Amygdala (tissue), 56 donors: Measurements from ENCODE around the gene HOXD9.

Experiments
- DNase-seq, 56 donors: peaks; one replicate each; lab custom pipeline; 2025; lab: John Stamatoyannopoulos, UW

HOXD9 gene

DNA sequence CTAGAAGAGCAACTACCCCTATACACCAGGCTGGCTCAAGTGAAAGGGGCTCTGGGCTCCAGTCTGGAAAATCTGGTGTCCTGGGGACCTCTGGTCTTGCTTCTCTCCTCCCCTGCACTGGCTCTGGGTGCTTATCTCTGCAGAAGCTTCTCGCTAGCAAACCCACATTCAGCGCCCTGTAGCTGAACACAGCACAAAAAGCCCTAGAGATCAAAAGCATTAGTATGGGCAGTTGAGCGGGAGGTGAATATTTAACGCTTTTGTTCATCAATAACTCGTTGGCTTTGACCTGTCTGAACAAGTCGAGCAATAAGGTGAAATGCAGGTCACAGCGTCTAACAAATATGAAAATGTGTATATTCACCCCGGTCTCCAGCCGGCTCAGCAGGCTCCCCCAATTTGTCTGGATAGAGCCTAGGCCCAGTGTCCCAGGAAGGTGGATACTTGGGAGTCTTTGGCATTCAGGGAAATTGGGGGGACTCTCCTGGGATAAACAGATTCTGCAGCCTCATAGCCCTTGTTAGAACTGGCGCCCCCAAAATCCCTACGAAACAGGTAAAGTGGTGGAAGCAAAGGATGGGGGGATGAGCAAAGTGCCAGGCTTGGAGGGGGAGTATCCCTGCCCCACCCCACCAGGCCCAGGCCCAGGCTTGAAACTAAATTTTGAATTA lies 26.4 kb downstream of the HOXD9 start:
- no peak for DNase-seq

DNA sequence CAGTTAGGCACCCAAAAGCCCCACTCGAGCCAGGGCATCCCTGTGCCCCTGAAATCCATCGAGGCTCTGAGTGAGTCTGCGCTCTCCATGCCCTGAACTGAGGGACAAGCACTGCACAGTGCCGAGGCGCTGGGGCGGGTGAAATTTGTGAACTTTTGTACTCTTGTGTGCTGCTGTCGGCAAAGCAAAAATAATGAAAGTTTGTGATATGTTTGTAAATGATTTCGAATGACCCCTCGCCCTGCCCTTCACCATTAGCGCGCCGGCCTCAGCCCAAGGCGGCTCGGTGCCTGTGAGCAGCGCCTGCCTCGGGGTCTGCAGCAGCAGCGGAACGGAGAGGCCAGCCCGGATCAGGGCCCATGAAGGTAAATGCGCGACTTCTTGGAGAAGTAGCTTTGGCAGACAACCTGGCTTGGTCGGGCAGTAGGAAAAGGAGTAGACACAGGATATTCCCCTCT lies 27.0 kb downstream of the HOXD9 start:
- no peak for DNase-seq

DNA sequence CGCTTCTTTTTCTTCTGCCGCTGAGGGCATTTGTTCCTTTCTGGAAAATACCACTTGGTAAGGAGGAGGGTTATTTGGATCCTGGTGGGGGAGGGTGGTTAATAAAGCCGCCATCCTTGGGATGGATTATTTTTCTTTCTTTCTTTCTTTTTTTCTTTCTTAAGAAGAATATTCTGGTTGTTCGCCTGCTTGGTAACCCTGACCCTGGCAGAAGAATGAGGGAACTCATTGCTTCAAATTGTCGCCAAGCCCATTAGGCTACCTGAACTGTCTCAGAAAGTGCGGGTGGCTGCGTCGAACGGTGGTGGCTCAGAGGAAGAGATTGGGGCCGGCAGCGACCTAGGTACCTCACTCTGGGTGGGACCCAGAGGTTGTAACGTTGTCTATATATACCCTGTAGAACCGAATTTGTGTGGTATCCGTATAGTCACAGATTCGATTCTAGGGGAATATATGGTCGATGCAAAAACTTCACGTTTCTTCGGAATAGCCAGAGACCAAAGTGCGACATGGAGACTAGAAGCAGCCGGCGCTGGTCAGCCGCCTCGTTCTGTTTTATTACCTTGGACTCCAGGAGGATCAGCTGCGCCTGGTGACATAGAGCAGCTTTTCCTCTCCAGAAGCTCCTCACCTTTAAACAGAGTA lies 27.5 kb downstream of the HOXD9 start:
- no peak for DNase-seq

DNA sequence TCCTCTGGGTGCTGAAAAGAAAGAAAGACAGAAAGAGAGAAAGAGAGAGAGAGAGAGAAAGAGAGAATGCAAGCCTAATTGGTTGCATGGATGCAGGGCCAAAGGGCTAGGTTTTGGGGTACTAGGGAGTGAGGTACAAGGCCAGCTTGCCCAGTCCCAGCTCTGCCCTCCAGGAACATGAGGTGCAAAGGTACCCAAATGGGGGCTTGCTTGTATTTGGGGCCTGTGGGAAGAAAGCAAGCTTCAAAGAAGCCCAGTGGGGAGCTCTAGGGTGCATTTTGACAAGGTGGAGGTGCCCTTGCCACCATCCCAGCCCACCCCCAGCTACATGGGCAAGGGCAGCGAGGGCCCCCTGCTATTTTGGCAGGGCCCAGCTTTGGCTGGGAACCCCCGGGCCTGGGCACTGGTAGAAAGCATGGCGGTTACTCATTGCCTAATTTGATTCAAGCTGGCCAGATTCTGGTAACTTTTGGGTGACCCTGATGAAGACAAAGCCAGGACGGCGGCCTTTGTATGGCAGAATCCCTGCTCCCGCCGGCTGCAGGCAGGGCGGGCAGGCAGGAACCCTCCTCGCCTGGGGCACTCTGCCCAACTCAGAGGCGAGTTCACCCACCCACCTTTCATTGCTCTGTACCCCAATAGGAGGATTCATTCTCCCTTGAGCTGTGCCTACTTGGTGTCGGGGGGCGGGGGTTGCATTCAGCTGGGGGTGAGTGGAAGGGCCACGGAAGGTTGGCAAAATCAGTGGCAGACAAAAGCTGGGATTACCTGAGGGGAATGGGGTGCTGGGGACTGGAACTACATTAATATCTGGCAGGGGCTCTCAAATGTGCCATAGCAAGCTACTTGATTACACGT lies 28.3 kb downstream of the HOXD9 start:
- DNase-seq = no peak

DNA sequence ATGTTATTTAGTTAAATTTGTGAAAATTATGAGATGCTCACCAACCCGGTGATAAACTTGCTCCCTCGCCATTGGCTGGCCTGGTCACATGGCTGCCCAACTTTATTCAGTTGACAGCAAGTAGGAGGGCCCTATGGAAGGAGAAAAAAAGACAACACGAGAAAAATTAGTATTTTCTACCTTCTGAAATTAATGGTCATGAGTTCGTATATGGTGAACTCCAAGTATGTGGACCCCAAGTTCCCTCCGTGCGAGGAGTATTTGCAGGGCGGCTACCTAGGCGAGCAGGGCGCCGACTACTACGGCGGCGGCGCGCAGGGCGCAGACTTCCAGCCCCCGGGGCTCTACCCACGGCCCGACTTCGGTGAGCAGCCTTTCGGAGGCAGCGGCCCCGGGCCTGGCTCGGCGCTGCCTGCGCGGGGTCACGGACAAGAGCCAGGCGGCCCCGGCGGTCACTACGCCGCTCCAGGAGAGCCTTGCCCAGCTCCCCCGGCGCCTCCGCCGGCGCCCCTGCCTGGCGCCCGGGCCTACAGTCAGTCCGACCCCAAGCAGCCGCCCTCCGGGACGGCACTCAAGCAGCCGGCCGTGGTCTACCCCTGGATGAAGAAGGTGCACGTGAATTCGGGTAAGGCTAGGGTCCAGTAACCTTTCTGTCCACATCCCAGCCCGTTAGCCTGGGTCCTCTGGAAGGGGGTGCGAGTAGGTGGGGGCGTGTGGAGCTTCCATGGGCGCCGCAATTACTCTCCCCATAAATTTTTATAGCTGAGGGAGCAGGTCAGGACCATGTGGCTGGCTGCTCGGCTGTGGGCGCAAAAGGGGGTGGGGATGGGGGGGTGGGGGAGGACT lies 29.1 kb downstream of the HOXD9 start, which contains the start of gene HOXD4:
Gene HOXD4 (plus strand): TSS at position 109 of the 846 bp plus-strand sequence. CDS start 84 bp downstream, at position 193.
- DNase-seq = no peak

DNA sequence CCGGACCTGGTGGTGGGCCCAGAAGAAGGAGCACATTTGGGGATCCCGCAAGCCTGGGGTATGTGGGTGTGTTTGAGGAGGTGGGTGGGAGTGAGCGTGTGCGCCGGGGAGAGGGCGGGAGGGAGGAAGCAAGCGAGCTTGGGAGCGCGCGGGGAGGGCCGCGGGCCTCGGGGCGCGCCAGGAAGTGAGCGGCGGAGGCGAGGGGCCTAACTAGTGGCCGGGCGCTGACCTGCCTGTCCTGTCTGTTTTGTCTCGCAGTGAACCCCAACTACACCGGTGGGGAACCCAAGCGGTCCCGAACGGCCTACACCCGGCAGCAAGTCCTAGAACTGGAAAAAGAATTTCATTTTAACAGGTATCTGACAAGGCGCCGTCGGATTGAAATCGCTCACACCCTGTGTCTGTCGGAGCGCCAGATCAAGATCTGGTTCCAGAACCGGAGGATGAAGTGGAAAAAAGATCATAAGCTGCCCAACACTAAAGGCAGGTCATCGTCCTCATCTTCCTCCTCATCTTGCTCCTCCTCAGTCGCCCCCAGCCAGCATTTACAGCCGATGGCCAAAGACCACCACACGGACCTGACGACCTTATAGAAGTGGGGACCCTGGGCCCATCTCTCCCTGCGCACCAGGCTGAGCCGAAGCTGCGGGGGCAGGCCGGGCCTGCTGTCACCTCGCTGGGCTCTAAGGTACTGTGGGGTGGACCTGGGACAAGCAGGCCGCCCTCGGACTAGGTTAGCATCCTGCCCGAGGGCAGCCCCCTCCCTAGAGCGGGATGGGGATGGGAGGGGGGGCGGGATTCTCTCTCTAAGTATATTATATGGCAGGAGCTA lies 30.0 kb downstream of the HOXD9 start:
- no peak for DNase-seq

DNA sequence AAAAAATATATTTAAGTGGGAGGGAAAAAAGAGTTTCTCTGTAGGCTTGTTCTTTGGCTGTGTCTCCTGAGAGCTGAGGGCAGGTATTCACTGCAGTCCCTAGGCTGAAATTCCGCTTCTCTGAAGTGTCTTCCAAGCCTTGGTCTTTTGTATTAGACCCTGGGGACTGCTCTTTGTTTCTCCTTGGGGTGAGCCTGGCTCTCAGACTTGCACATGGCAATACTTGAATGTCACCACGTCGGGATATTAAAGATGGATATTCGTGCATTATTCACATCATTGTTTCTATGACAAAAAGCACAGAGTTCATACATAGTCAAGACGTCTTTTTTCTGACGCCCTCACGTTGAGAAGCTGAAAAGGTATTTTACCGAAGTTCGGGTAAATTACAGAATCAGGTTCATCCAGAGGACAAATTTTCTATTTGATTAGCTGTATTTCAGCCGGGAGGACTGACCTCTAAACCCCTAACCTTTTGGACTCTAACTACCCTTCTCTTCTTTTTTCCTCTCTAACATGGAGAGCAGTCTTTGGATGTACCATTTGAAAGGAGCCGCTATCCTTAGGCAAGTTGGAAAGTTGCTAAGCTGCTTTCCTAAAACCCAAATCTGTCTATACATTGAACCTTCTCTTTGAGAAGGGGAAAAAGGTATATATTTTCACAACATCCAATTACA lies 32.2 kb downstream of the HOXD9 start:
- no peak for DNase-seq

DNA sequence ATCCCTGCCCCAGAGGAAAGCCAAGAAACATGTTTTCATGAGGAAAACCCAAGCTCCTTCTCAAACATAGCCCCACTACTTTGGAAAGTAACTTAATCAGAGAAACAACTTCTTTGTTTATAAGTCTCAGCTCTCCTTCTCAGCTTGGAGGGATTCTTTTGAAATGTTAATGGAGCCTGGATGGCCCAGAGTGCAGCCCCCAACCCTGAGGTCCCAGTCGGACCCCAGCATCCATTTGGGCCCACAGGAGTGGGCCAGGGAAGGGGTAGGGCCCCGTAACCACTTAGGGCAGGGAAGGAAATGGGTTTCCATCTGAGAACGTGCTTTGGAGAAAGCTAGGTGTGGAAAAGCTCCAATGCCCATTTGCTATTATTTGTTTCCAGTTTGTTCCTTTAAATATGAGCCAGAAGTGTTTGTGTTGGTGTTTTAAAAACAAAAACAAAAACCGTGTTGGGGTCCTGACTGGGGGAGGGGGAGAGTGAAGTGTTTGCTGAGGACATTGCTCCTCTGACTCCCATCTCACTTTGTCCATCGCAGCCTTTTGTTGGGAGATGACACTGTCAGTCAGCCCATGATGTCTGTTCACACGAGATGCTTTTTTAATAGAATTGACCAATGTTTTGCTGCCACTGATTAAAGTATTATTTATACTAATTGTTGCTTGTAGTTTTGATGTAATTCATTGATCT lies 33.0 kb downstream of the HOXD9 start:
- no peak for DNase-seq

DNA sequence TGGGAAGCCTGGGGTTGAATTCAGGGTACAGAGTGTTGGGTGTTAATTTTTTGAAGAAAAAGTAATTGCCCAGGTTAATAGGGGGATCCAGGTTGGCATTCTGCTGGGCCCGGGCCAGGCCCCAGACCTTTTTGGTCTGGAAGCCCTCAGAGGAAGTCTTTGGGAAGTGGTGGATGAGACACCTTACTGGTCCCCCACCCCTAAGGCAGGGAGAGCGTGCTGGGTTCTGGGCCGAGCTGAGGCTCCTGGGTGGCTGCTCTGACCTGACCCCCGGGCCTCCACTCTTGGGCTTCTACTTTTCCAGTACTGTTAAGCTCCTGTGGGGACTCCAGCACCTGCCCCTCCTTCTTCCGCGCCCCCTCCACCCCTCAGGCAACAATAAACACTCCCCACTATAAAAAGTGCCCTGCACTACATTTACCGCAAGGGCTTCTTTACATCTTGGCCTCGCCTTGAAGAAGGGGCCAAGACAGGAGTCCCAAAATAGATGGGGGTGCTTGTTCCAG lies 33.8 kb downstream of the HOXD9 start:
- DNase-seq = no peak

DNA sequence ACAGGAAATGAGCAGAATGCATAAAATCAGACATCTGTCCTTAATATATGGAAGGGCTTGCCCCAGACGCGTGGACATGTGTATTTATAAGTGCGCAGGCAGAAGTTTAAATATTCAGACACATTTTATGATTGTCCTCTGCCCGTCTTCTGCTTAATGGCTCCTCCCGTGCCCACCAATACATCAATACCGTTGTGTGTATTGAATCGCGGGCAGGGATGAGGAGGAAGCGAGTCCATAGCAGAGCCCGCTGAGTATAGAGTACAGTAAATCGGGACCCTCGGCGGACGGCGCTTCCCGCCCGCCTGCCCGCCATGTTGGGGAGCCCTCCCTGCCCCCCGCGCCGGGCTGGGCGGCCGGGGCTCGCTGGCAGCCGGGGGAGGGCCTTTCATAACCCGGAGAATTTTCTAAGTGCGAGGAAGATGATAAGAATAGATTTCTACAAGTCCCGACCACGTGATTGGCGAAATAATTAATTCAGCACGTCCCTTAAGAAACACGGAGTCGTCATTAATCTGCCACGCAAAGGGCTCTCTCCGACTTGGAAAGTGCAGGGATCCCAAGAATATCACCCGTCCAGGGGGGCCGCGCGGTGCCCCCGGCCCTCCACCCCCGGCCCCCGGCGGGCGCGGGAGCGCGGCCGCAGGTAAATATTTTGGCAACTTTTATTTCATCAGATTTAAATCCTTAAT lies 34.4 kb downstream of the HOXD9 start, which contains the start of gene HOXD3:
Gene HOXD3 (plus strand): TSS at position 501 of the 692 bp plus-strand sequence. CDS start 11,808 bp downstream, outside the sequence.
- no peak for DNase-seq

DNA sequence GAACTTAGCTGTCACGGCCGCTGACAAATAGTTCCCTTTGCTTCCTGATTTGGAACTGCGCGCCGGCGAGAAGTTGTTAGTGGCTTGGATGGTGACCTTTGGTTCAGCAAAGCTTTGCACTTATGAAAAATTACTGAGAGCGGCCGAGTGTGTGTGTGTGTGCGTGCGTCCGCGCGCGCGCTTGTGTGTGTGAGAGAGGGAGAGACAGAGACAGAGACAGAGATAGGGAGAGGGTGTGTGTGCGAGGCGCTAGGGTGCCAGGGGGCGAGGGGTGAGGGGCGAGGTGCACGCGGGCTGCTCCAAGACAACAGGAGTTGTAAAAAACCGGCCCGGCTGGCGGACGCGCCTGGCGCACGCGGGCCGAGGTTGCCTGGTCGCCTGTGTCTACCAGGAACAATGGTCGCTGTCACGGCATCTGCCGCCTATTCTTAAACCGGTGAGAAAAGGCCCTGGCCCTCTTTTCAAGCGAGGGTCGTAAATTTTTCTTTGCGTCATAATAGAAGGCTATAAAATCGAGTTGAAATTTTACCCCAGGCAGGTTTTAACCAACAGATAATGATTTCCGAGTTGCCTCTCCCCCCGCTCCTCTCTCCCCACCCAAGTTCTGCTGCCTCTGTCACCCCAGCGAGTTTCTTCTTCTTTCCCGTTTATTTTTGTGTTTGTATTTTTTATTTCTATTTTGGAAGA lies 35.1 kb downstream of the HOXD9 start:
- DNase-seq = no peak

DNA sequence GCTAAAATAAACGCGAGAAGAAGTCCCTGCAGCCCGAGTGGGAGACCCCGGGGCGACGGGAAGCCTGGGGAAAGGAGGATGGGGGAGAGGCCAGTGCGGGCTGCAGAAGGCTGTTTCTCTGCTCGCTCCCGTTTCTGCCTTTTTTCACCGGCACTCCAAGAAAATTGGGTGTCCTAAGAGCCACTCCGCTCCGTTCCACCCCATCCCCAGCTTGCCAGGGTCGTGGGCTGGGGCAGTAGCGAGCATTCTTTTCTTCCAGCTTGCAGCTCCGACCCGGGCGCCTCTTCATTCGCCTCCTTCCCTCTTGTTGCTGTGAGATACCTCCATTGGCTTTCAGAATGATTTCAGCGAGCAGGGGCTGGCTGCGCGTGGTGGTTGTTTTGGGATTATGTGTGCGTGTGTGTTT lies 35.7 kb downstream of the HOXD9 start:
- no peak for DNase-seq

DNA sequence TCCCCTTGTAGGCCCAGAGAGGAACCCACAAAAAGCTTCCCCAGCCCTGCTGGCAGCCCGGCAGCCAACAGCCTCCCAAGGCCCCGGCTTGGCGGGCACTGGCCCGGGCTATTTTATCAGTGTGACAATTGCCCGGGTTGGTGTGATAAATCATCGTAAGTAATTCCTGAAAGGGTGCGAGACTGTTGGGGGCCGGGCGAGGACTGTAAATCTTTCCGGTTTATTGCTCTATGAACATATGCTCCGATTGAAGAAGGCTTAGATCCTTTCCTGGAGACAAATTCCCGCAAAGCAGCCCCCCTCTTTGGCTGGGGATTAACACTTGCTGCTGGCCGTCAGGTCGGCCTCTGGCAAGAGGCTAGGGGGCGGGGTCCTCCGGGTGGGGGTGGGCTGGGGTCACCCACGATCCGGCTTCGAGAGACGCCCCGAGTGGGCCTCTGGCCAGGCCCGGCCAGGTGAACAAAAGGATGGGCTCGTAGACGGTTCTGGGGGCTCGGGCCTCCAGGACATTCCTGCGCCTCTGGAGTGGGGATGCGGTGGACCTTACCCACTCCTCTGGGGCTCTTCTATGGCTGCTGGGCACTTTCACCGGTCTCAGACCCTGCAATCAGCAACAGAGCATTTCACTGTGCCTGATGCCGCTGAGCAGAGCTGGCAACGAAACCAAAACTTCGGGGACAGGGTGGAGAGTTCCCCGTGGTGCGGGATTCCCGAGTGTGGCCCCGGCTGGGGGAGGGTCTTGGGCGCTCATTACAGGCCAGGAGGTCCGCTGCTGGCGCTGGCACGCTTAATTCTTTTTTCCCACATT lies 36.5 kb downstream of the HOXD9 start:
- no peak for DNase-seq

DNA sequence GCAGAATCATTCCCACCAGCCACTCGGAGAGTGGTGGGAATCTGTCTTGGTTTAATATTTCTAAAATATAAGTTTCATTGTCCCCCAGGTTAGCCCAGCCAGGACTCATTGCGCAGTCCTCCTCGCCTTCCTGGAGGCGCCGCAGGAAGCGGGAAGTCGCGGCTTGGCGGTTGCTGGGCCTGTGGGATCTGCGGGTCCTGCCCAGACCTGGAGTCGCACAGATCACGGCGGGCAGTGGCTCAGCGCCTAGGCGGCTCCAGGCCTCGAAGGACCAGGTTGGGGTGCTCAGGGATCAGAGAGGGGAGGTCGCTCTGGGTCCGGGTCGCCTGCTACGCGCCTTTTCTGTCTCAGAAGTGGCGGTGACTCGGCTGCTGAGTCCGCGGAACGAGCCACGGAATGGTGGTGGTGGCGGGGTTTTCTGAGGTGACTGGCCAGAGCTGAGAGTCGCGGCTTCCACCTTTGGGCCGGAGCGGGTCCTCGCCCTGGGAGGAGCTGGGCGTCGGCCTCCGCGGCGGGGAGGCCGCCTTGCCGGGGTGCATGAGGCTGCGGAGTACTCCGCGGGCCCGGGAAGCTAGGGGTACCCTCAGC lies 37.2 kb downstream of the HOXD9 start:
- DNase-seq = no peak

DNA sequence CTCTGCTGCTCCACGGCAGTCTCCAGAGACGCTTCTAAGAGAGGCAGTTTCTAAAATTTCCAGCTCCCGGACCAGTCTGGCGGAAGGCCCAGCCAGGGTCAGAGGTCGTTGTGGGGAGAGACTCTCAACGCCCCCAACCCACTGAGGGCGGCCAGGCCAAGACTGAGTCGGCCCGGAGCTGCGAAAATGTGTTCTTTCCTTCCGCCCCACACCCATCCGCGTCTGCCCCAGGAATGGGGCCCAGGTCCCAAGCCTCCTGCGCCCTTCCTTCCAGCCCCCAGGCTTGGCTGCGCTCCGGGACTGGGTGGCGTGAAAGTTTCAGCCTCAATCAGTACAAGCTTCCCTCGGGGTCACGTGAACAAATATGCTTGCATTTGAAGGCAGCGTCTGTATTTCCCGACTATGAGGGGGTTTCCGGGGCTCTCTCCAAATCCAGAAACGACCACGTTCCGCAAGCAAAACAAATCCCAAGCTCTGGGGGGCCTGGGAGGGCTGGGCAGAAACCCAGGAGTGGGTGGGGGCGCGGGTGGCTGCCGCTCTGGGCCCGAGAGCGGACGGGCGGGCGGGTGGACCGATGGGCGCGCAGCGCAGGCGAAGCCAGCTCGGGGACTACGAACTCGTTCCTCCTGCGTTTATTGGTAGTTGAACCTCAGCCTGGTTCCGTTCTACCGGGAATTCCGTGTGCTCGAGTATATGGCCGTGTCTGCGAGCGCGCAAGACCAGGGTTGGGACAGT lies 37.9 kb downstream of the HOXD9 start:
- DNase-seq = no peak
